ENCODE measurements around the gene HOXA3. TPM values are rescaled to one million over a fixed set of nuclear protein-coding genes. Genes with fewer than 3 reads are reported as not detected.

HOXA3 gene
- total RNA-seq, 1 experiment from 2014 or later, result 9.2 TPM

DNA sequence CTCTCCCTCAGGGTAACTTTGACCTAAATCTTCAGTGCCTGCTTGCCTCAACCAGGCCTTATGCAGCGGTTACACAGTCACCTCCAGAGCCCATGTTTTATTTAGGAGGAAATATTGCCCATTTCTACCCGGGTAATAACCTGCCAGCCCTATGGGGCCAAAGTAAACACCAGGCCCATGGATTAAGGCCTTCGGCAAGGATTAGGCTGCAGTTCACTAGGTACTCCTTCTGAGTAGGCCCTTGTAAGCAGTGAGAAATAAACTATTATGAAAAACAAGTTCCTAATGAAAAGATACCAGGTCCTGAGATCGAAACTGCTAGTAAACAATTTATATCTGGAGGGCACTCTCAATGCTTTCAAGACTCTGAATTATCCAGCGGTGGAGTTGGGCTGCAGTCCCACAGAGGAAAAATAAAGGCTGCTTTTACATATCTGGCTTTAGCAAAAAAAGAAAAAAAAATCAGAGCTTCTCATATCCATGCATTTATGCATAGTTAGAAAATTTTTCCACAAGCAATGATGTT lies 25.5 kb upstream of the HOXA3 start (continued):
- TF ChIP-seq TCF7L2 (IDR thresholded peaks at IDR 0.05; ENCODE audit: borderline replicate concordance, extremely low read depth, insufficient read depth, insufficient read length) (no peak), RAD21 (IDR thresholded peaks at IDR 0.05; ENCODE audit: low read depth) (no peak), CBX3 (IDR thresholded peaks at IDR 0.05; ENCODE audit: low read depth) (no peak), SP1 (IDR thresholded peaks at IDR 0.05; ENCODE audit: low read depth) (no peak), YY1 (IDR thresholded peaks at IDR 0.05; ENCODE audit: extremely low read depth, insufficient replicate concordance, low read depth, low read length) (no peak), SRF (IDR thresholded peaks at IDR 0.05; ENCODE audit: low read depth) (no peak), SIN3A (IDR thresholded peaks at IDR 0.05; ENCODE audit: low read depth) (no peak)
- TF ChIP-seq, protein P1, sequence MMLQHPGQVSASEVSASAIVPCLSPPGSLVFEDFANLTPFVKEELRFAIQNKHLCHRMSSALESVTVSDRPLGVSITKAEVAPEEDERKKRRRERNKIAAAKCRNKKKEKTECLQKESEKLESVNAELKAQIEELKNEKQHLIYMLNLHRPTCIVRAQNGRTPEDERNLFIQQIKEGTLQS (IDR thresholded peaks at IDR 0.05), result no peak

DNA sequence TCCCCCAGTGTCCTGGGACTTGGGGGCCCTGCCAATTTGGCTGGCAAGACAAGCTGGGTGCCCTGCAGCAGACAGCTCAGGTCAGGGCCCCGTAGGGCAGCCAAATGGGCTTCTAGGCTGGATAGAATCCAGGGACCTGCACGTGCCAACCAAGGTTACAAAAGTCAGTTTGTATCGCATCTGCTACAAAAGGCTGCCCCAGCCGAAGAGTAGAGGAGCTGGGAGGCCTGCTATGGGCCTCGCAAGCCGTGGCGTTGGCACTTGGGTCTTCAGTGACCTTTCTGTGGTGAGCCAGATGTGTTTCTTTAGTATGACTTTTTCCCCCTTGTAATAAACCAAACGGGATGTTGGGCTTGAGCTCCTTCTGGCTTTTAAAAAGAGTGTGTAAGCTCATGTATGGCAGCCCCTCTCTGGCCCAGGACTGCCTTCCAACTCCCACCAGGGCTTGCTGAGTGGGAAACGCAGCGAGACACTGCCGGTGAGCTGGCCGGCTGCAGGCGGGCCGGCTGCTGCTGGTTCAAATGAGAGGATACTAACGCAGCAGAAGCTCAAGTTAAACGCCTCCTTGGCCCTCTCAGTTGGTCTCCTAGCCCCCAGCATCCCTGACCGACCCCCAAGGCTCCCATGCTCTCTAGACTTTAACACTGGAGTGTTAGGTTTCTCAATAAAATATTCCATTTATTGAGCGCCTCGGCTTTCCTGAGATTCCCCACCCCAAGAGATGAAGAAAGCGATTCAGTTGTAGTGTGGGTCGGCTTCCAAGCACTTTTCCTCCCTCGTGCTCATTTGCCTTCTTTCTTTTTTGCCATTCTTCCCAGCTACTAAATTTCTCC lies 24.8 kb upstream of the HOXA3 start:
- POLR2A ChIA-PET, result no interaction called here
- H3K9me3 ChIP-seq (ENCODE audit: control insufficient read depth in 1 of 2, insufficient read depth in 1 of 2, low read depth in 1 of 2, low read length in 2 of 2), result no peaks in the 10 kb centered on the region
- peaks cover 26 to 51% of the 10 kb centered on the region in 2 experiments for H3K4me1 ChIP-seq (ENCODE audit: control insufficient read depth in 1 of 2, insufficient read depth in 2 of 2, low read length in 2 of 2)
- TF ChIP-seq CBX3 (IDR thresholded peaks at IDR 0.05; ENCODE audit: low read depth) (no peak), FOSL1 (IDR thresholded peaks at IDR 0.05; ENCODE audit: low read depth) (no peak), ZNF274 (IDR thresholded peaks at IDR 0.05; ENCODE audit: low read depth, low read length) (no peak), YY1 (IDR thresholded peaks at IDR 0.05; ENCODE audit: extremely low read depth, insufficient replicate concordance, low read depth, low read length) (no peak), JUND (IDR thresholded peaks at IDR 0.05) (no peak), SRF (IDR thresholded peaks at IDR 0.05; ENCODE audit: low read depth) (no peak)
- TF ChIP-seq, protein P2, sequence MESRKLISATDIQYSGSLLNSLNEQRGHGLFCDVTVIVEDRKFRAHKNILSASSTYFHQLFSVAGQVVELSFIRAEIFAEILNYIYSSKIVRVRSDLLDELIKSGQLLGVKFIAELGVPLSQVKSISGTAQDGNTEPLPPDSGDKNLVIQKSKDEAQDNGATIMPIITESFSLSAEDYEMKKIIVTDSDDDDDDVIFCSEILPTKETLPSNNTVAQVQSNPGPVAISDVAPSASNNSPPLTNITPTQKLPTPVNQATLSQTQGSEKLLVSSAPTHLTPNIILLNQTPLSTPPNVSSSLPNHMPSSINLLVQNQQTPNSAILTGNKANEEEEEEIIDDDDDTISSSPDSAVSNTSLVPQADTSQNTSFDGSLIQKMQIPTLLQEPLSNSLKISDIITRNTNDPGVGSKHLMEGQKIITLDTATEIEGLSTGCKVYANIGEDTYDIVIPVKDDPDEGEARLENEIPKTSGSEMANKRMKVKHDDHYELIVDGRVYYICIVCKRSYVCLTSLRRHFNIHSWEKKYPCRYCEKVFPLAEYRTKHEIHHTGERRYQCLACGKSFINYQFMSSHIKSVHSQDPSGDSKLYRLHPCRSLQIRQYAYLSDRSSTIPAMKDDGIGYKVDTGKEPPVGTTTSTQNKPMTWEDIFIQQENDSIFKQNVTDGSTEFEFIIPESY (IDR thresholded peaks at IDR 0.05; ENCODE audit: extremely low read depth, insufficient replicate concordance, low read length), result no peak
- H3K9ac ChIP-seq (ENCODE audit: low read length), result no peak overlapping the region
- no peaks in the 10 kb centered on the region for H3K9me2 ChIP-seq (ENCODE audit: insufficient read depth)
- H3K79me2 ChIP-seq (ENCODE audit: insufficient read depth, low read length), result peaks cover 27% of the 10 kb centered on the region
- H3K36me3 ChIP-seq (ENCODE audit: control insufficient read depth in 1 of 2, insufficient read depth in 2 of 2, low read length in 2 of 2), result no peaks in the 10 kb centered on the region
- intact Hi-C loops (cut with micrococcal nuclease), result no loop called here
- no peak overlapping the region for H3K4me2 ChIP-seq (ENCODE audit: low read length)
- no peaks in the 10 kb centered on the region for H4K20me1 ChIP-seq (ENCODE audit: insufficient read depth)
- BruUV-seq (replicated peaks), result no TSS peak
- ATAC-seq, result no peak
- no peak for DNase-seq (ENCODE audit: low read depth, low spot score)
- H3K4me3 ChIP-seq (replicated peaks in 1 of 2; ENCODE audit: low read depth in 1 of 2, low read length in 2 of 2), result no peak overlapping the region
- CTCF ChIA-PET, result no interaction called here
- H2AFZ ChIP-seq (ENCODE audit: low read depth, low read length, poor library complexity, severe bottlenecking), result no peak overlapping the region
- RAD21 ChIA-PET (ENCODE audit: low non-redundant PET in 1 of 2, low total read pairs in 2 of 2, uncharacterized antibody in 2 of 2, unreplicated experiment in 2 of 2), result no interaction called here
- no peaks in the 10 kb centered on the region for H3K27me3 ChIP-seq (ENCODE audit: insufficient read depth, low read length)
- no peak overlapping the region for H3K27ac ChIP-seq (ENCODE audit: low read depth, low read length)

Measured in HCT116 (cell line).